HepG2 (cell line): Measurements from ENCODE around the gene PMM2. TPM values are rescaled to one million over a fixed set of nuclear protein-coding genes. Genes with fewer than 3 reads are reported as not detected.

Experiments used
- CCDC6 ChIP-seq: sonication (generic); formaldehyde crosslinking; IDR thresholded peaks from 2 replicates; pipeline ENCODE4 v1.8.1; 2022; ENCODE audit warnings: mild to moderate bottlenecking, missing genetic modification reagents, moderate library complexity
- CHD4 ChIP-seq: fragments of 200-600 bp; sonication (generic); IDR thresholded peaks from 2 replicates; pipeline ENCODE4 v1.7.0; 2017; ENCODE audit warnings: mild to moderate bottlenecking, low read length, borderline replicate concordance
- ETV6 ChIP-seq: sonication (generic); formaldehyde crosslinking; conservative IDR thresholded peaks from 2 replicates; pipeline ENCODE4 v1.4.0; 2020; ENCODE audit warnings: missing genetic modification reagents
- HNF1B ChIP-seq: sonication (generic); formaldehyde crosslinking; IDR thresholded peaks from 2 replicates; pipeline ENCODE4 v1.5.1; 2020; ENCODE audit warnings: mild to moderate bottlenecking, moderate library complexity, missing genetic modification reagents
- KDM2A ChIP-seq: sonication (generic); formaldehyde crosslinking; IDR thresholded peaks from 2 replicates; pipeline ENCODE4 v1.4.0; 2020; ENCODE audit warnings: low read depth, missing genetic modification reagents, borderline replicate concordance
- KMT2A ChIP-seq: sonication (generic); formaldehyde crosslinking; IDR thresholded peaks from 2 replicates; pipeline ENCODE4 v1.4.0; 2020; ENCODE audit warnings: missing genetic modification reagents
- NONO ChIP-seq, 2 experiments: fragments of 450-650 bp in 1 of 2; sonication (generic) in 1 of 2; formaldehyde crosslinking in 1 of 2; IDR thresholded peaks in 1 of 2; conservative IDR thresholded peaks in 1 of 2; 2 replicates each; pipeline versions ENCODE4 v1.6.1 to v1.8.0; 2017 to 2022; ENCODE audit warnings: mild to moderate bottlenecking in 1 of 2, missing genetic modification reagents in 1 of 2, moderate library complexity in 1 of 2
- PAX8 ChIP-seq: sonication (generic); formaldehyde crosslinking; IDR thresholded peaks from 2 replicates; pipeline ENCODE4 v1.8.0; 2022; ENCODE audit warnings: mild to moderate bottlenecking, missing genetic modification reagents, borderline replicate concordance
- POLR2A ChIP-seq, 2 experiments: IDR thresholded peaks; 2 replicates each; pipeline ENCODE4 v1.6.1; 2011; ENCODE audit warnings: low read depth in 2 of 2, low read length in 2 of 2, mild to moderate bottlenecking in 1 of 2, moderate library complexity in 1 of 2; ENCODE audit not compliant: insufficient read depth in 1 of 2
- ZNF224 ChIP-seq: sonication (generic); formaldehyde crosslinking; IDR thresholded peaks from 2 replicates; pipeline ENCODE4 v1.5.0; 2020; ENCODE audit warnings: mild to moderate bottlenecking, missing genetic modification reagents
- ZNF441 ChIP-seq: sonication (generic); formaldehyde crosslinking; IDR thresholded peaks from 2 replicates; pipeline ENCODE4 v1.7.0; 2021; ENCODE audit warnings: missing genetic modification reagents, borderline replicate concordance
- ZNF687 ChIP-seq: sonication (generic); formaldehyde crosslinking; IDR thresholded peaks from 2 replicates; pipeline ENCODE4 v1.5.1; 2020; ENCODE audit warnings: mild to moderate bottlenecking, missing genetic modification reagents, moderate library complexity
- ZNF768 ChIP-seq: sonication (generic); formaldehyde crosslinking; IDR thresholded peaks from 2 replicates; pipeline ENCODE4 v1.4.0; 2020; ENCODE audit warnings: missing genetic modification reagents
- ZNF891 ChIP-seq: sonication (generic); formaldehyde crosslinking; IDR thresholded peaks from 2 replicates; pipeline ENCODE4 v1.5.0; 2020; ENCODE audit warnings: mild to moderate bottlenecking, missing genetic modification reagents
- polyA plus RNA-seq, 8 experiments: library from polyadenylated mRNA; depleted of rRNA in 3 of 8; stranded (reverse) in 7 of 8; unstranded in 1 of 8; fragments of >200 nt; fragmentation: Illumina TruSeq in 4 of 8; extraction: Trizol in 4 of 8; gene quantifications; 2 replicates each; pipeline versions ENCODE4 v1.2.1 to v1.2.3, GENCODE V29; 2011 to 2016; ENCODE audit warnings: low read depth in 4 of 8, missing spikeins in 1 of 8, mixed read lengths in 1 of 8; ENCODE audit not compliant: insufficient read depth in 1 of 8
- total RNA-seq, 5 experiments: library from RNA; depleted of rRNA; stranded (reverse); fragments of >200 nt; fragmentation: Illumina TruSeq; extraction: Trizol; gene quantifications; 2 replicates each; pipeline ENCODE4 v1.2.3, GENCODE V29; 2016; ENCODE audit warnings: low read depth in 1 of 5

Gene PMM2
- total and polyA plus RNA-seq, 2 of the 13 experiments (the other 11 are each of a cell fraction or from before 2014, with no cell fraction given): 52.2 to 93.7 TPM

GRCh38 chr16:8887952-8888560 is 90.4 kb downstream of the PMM2 start (continued):
- TF ChIP-seq ETV6 (CRISPR knock-in tag) (no peak), CCDC6 (CRISPR knock-in tag) (no peak), CHD4 (no peak), ZNF687 (peak; percentile 28; the same call in 1 of the 2 replicates), PAX8 (CRISPR knock-in tag) (no peak), KMT2A (CRISPR knock-in tag) (0 out of 2 replicates have a peak, but pooled peaks have one; percentile 1), ZNF768 (CRISPR knock-in tag) (peak; percentile 36; the same call in 1 of the 2 replicates), NONO (IDR thresholded peaks at IDR 0.05) (no peak), NONO (CRISPR knock-in tag; conservative IDR thresholded peaks at IDR 0.05) (no peak), POLR2A (IDR thresholded peaks at IDR 0.05; ENCODE audit: insufficient read depth in 1 of 2, low read depth in 2 of 2, low read length in 2 of 2) (0 out of 4 replicates have a peak, but pooled peaks of 1 of the 2 experiments have one; percentile 6), HNF1B (CRISPR knock-in tag) (no peak), ZNF224 (CRISPR knock-in tag) (0 out of 2 replicates have a peak, but pooled peaks have one; percentile 22), ZNF891 (CRISPR knock-in tag) (0 out of 2 replicates have a peak, but pooled peaks have one; percentile 42), KDM2A (CRISPR knock-in tag) (0 out of 2 replicates have a peak, but pooled peaks have one; percentile 10), ZNF441 (CRISPR knock-in tag) (no peak)
